Erythroblast (primary cell): Measurements from ENCODE around the gene OR51G1.
"Not testable (repeated sequence)": the region's sequence is repeated elsewhere in the genome, so short reads cannot be mapped to it uniquely, and the experiment has no call there.

Source experiments
- DNase-seq, 2 experiments: peaks; one replicate each; lab custom pipeline; 2025; lab: John Stamatoyannopoulos, UW
- GATA1 ChIP-seq: IDR thresholded peaks from 2 replicates; pipeline ENCODE4 v1.6.1; 2011; ENCODE audit warnings: low read depth, mild to moderate bottlenecking, control low read depth, low read length, moderate library complexity
- POLR2A ChIP-seq: IDR thresholded peaks from 2 replicates; pipeline ENCODE4 v1.6.1; 2011; ENCODE audit warnings: mild to moderate bottlenecking, low read length

OR51G1 gene, protein sequence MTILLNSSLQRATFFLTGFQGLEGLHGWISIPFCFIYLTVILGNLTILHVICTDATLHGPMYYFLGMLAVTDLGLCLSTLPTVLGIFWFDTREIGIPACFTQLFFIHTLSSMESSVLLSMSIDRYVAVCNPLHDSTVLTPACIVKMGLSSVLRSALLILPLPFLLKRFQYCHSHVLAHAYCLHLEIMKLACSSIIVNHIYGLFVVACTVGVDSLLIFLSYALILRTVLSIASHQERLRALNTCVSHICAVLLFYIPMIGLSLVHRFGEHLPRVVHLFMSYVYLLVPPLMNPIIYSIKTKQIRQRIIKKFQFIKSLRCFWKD

DNA sequence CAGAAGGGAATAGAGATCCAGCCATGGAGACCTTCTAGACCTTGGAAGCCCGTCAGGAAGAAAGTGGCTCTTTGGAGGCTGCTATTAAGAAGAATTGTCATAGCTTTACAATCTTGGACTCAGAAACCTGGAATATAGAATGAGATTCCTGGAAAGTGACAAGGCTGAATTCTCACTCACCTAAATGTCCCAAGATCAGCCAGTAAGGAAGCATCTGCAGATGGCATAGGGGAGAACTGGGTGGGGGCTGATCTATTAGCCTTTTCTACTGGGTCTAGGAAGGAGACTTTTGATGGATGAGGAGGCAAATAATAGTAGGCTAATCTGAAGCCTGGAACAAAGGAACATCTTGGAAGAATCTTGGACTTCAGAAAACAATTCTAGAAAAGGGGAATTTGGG, at the start of gene OR51G1:
OR51G1 (minus strand) TSS at position 101 of the 400 bp plus-strand sequence; CDS start at position 101, 0 bp downstream.
- DNase-seq, result no peak
- TF ChIP-seq GATA1, result no peak
- no peak for TF ChIP-seq POLR2A

DNA sequence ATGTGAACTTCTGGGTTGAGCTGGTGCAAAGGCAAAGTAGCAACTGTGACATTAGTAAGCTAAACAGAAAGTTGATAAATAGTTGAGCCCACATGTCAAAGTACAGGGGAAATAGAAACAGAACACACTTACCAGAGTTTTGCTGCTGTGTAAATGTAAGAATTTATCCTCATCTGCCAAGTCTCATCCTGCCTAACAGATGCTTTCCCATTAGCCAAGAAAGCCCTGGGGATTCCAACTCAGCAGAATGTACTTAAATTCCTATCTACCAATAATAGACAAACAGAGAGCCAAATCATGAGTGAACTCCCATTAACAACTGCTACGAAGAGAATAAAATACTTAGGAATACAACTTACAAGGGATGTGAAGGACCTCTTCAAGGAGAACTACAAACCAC, 38.7 kb upstream of the OR51G1 start:
- TF ChIP-seq GATA1, result no peak
- no peak for TF ChIP-seq POLR2A
- DNase-seq, result no peak

DNA sequence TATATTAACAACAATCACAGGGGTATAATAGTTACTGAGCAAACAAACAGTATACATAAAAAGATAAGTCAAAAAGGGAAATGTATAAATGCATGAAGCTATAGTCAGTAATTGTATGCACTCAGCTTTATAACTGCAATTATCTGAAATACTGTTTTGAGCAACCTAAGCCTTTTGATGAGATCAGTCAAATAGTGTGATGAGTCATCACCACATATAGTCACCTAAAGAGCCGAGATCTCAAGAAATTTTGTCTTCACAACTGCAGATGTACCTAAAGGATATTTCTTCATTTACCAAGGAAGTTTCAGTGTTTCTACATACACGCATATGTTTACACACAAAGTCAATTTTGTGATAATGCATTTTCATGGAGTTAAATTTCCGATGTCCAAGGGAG, 36.7 kb upstream of the OR51G1 start:
- TF ChIP-seq POLR2A (no peak), GATA1 (no peak)
- no peak for DNase-seq

DNA sequence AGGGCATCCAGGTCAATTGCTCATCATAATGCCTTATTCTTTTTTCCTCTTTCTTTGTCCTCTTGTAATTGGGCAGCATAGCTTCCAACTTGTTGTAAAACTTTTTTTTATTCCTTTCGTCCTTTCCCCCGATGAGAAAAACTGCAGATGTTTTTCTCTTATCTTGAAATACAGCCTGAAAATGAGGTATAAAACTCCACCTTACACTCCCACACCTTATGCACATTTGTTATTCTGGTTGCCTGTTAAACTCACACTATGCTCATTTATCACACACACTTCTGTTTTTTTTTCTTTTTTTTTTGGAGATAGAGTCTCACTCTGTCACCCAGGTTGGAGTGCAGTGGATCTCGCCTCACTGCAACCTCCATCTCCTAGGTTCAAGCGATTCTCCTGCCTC, 33.3 kb upstream of the OR51G1 start:
- DNase-seq, result no peak
- TF ChIP-seq POLR2A, result no peak
- no peak for TF ChIP-seq GATA1

DNA sequence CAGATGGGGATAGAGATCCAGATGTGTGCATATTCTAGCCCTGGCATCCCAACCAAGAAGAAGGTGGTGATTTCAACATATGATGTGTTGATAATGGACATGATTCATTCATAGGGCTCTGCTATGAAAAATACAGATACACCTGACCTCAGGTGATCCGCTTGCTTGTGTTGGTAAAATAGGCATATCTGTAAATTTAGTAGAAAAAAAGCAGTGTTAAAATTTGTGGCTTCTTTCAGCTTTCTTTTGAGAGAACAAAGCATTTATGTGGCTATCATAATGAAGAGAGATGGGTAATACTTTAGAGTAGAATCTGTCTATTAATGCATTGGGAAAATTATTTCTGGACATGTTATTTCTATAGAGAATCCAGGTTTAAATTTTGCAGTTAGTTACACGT, 31.5 kb upstream of the OR51G1 start, which contains the start of gene OR51A2:
OR51A2 (minus strand) TSS at position 101 of the 400 bp plus-strand sequence; CDS start at position 101, 0 bp downstream.
- DNase-seq, result not testable (repeated sequence)

DNA sequence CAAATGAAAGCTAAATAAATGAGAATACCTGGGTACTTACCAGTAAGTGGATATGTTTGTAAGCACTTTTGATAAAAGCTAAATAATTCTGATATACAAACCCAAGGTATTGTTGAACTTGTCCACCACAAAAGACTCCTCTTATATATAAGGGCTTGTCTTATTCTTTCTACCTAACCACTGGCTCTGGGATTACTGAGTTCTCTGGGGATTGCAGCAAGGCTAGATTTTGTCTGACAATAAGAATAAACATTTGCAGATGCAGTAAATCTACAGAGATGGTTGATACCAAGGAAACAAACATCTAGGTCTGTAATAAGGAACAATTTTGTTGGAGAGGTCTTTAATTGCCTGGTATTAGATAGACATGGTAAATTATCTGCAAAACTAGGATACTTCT, 23.4 kb upstream of the OR51G1 start, which contains the start of gene OR51A4:
OR51A4 (minus strand) TSS at position 101 of the 400 bp plus-strand sequence. CDS start 505 bp downstream, outside the sequence.
- DNase-seq, result no peak
- no peak for TF ChIP-seq POLR2A
- no peak for TF ChIP-seq GATA1

DNA sequence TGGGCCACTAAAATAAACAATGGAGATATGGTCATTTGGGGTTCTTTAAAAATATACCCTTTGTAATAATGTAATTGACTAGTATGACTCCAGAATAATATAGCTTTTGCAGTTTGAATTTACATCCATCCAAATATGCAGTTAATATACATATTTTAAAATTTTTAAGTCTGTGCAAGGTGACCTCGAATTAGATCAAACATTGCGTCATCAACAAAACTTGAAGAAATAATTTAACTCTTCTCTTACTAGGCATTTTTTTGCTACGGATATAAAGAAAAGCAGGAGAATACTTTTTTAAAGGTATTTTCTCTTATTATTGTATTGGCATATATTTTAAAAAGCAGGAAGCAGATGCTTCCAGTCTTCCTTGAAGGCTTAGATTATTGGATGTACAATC, 12.6 kb upstream of the OR51G1 start:
- no peak for DNase-seq
- TF ChIP-seq GATA1, result no peak
- no peak for TF ChIP-seq POLR2A

DNA sequence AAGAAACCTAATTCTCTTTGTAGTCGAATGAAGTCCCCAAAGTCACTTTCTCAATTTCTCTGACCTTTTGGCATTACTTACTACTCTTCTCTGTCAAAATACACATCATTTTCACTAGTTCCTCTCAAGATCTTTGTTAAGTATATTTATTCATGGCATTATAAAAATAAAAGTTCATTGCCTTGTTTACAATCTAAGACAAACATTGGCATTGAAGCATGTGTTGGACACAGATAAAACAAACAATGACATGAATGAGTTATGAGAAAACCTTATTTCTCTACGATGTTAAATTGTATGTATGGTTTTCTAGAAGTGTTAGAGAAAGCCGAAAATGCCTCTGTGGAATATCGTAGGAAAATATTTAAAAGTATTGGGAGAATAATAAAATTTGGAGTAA, 8.6 kb upstream of the OR51G1 start:
- TF ChIP-seq POLR2A, result no peak
- no peak for TF ChIP-seq GATA1
- DNase-seq, result no peak

DNA sequence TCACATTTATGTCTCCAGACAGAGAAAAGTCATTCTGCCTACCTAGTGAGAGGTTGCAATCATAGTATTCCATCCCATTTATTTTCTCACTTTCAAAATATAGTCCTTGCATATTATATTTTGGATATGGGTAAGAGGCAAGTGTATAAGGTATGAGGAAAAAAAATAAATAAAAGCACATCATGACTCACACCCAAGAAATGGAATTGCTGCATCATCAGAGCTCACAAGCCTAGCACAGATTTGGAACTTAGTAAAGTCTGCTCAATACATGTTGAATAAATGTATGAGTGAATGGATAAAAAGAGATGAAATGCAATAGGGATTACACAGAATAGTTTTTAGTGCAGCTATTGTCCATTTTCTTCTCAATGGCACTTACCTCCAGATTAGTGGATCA, 2.5 kb upstream of the OR51G1 start:
- TF ChIP-seq GATA1, result no peak
- TF ChIP-seq POLR2A, result no peak
- no peak for DNase-seq

DNA sequence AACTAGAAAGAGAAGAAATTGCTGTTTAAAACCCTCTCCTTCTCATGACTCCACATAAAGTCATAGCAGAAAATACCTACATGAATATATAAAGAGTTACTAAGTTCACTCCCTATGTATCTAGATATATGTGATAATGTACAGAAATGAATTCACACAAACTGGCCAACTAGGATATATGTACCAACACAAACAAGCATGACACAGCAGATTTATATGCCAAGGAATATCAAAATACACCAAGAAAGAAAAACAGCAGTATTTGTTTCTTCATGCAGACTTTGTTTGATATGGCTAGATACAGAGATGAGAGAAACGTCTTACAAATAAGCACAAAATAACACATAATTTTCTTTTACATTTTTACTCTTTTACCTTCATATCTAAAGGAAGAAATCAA, 1.8 kb downstream of the OR51G1 start:
- DNase-seq, result no peak
- TF ChIP-seq GATA1 (no peak), POLR2A (no peak)

DNA sequence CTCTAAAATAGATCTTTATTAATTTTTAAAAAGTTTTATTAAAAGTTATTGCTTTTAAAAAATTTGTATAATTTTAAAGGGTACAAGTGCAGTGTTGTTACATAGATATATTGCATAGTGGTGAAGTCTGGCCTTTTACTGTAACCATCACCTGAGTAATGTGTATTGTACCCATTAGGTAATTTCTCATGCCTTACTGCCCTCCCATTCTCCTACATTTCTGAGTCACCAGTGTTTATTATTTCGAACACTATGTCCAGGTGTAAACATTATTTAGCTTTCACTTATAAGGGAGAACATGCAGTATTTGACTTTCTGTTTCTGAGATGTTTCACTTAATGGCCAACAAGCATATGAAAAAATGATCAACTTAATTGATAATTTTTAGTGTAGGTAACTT, 2.3 kb downstream of the OR51G1 start:
- no peak for TF ChIP-seq GATA1
- no peak for TF ChIP-seq POLR2A

DNA sequence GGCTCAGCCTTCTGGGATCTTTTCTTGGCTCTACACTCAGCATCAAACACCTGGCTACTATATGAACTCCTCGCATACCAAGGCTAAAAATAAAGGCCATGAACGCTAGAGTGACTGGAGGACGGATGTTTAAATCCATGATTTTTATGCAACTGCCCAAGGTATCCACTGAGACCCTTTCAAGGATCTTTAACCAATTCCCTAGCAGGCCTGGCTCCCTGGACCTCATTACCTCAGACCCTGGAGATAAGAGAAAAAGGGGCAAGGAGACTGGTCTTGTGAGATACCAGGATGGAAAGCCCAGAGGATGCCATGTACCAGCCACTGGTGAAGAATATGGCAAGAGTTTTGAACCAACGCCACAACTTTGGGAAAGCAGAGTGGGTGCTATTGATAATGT, 4.9 kb downstream of the OR51G1 start, which contains the start of gene OR51G2:
OR51G2 (minus strand) TSS at position 101 of the 400 bp plus-strand sequence. CDS start 3,687 bp downstream, outside the sequence.
- DNase-seq, result no peak
- TF ChIP-seq POLR2A (no peak), GATA1 (no peak)

More for the DNA sequence above, 2.3 kb downstream of the OR51G1 start:
- no peak for DNase-seq

DNA sequence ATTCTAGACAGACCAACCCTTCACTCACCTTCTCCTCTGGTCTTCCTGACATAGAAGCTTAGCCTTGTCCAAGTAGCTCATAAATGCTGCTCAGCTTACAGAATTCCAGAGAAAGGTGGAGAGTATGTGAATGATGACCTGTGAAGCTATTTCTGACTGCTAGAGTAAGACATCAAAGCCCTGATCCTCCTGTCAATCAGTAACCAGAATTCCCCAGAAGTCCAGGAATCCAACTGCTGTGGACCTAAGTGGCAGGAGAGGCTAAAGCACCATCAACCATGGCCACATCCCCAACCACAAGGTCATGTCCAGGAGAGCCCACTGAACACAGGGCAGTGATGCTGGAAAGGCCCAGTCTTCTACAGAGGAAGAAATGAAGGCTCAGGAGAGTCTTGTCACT, 7.6 kb downstream of the OR51G1 start:
- no peak for DNase-seq
- TF ChIP-seq POLR2A, result no peak

DNA sequence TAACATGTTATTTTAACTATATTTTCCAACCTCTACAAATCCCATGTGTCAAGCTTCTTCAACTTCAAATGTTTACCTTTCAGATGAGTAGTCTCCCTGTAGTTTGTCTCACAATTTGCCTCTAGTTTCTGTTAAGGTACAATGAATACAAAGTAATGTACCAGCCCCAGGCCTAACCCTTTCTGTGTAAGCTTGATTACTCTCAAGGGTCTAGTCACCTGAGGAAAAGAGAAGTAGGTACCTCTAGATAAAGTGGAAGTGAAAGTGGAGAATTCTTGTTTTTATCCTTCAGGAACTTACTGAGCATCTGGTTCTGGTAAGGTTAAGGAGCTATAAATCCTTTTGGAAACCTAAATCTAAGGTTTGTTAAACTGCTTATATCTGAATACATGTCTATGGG, 20.7 kb downstream of the OR51G1 start, which contains the start of gene OR51A7:
OR51A7 (plus strand) TSS at position 300 of the 400 bp plus-strand sequence. CDS start 3,587 bp downstream, outside the sequence.
- no peak for DNase-seq
- TF ChIP-seq POLR2A, result no peak
- no peak for TF ChIP-seq GATA1

DNA sequence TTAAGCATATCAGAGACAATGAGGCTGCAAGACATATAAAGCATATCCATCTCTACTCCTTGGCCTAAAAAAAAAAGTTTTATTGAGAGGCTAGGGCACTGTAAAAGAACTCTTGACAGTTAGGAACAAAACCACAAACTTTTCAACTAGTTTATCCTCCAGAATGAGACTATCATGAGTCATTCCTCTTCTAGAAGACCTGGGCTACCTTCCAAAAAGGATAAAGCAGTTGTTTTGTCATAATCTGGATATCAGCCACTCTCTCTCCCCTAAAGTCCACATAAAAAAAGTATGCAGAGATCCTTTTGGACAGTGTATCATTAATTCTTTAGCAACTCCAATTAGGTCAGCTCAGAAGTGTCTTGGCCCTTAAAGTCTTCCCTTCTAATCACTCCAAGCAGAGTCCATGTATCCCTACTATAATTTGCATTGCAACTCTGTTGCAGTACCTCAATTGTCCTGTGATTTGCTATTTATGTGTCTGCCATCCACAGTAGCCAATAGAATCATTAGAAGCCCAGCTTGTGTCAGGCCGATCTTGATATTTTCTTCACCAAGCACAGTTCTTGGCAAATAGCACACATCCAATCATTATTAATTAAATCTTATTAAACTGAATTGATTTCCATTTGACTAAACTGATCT, 32.0 kb downstream of the OR51G1 start:
- no peak for DNase-seq
- TF ChIP-seq GATA1 (no peak), POLR2A (no peak)
